ENCODE data around the gene PRMT3.

DNA sequence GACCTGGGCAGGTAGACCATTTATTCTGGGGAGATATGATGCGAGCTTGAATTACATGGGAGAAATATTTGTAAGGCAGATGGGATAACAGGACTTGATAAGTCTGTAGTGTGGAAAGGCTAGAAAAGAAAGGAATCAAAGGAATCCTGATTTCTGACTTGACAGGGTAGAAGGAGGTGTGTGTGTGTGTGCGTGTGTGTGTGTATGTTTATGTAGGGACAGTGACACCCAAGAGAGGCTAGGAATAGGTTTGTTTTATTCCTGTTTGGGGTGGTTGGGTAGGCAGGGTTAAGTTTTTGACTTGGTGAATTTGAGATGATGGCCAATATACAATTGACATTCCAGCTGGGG, 24.4 kb upstream of the PRMT3 start:
- TF ChIP-seq, protein P1, sequence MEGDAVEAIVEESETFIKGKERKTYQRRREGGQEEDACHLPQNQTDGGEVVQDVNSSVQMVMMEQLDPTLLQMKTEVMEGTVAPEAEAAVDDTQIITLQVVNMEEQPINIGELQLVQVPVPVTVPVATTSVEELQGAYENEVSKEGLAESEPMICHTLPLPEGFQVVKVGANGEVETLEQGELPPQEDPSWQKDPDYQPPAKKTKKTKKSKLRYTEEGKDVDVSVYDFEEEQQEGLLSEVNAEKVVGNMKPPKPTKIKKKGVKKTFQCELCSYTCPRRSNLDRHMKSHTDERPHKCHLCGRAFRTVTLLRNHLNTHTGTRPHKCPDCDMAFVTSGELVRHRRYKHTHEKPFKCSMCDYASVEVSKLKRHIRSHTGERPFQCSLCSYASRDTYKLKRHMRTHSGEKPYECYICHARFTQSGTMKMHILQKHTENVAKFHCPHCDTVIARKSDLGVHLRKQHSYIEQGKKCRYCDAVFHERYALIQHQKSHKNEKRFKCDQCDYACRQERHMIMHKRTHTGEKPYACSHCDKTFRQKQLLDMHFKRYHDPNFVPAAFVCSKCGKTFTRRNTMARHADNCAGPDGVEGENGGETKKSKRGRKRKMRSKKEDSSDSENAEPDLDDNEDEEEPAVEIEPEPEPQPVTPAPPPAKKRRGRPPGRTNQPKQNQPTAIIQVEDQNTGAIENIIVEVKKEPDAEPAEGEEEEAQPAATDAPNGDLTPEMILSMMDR (IDR thresholded peaks at IDR 0.05), result no peak
- TF ChIP-seq POLR2A (IDR thresholded peaks at IDR 0.05), result no peak

All from adrenal gland (tissue), 5 donors.